NCI-H2081 treated with DMSO at 0.1 percent for 48 hours (cell line): Measurements from ENCODE around the gene EPHB1.
A peak's percentile ranks its signal among the peaks of the same experiment; 100 is the strongest.

Experiments used
- DNase-seq: peaks from one replicate; lab custom pipeline; 2025; lab: John Stamatoyannopoulos, UW

Gene EPHB1

DNA sequence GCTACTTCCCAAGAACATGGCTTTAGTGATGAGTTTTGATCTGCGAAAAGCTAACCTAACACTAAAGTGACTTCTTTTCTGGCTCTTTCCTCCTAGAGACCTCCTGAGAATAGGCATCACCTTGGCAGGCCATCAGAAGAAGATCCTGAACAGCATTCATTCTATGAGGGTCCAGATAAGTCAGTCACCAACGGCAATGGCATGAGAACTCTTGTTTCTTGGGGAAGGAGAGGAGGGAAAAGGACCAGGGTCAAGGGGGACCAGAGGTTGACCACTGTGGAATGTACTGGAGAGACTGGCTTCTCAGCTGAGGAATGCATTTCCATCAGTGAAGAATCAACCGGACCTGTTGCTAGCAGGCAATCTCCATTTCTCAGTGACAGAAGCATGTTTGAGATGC is 463.9 kb downstream of the EPHB1 start:
- DNase-seq = no peak

DNA sequence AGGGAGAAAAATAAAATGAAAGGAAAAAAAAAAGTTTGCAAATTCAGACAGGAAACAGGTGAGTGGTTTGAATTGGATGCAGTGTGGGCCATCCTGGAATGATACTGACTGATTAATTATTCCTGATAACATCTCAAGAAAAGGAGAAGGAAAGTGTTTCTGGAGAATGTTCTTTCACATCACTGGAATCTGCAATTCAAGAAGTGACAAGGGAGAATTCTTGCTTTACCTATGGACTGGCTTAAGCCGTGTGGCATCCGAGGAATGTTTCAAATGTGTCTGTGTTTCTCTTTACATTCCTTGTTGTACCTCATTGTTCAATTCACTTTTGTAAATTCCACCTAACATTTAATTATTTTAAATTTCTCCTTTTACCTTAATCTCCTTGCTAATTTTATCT is 465.0 kb downstream of the EPHB1 start:
- no peak for DNase-seq

DNA sequence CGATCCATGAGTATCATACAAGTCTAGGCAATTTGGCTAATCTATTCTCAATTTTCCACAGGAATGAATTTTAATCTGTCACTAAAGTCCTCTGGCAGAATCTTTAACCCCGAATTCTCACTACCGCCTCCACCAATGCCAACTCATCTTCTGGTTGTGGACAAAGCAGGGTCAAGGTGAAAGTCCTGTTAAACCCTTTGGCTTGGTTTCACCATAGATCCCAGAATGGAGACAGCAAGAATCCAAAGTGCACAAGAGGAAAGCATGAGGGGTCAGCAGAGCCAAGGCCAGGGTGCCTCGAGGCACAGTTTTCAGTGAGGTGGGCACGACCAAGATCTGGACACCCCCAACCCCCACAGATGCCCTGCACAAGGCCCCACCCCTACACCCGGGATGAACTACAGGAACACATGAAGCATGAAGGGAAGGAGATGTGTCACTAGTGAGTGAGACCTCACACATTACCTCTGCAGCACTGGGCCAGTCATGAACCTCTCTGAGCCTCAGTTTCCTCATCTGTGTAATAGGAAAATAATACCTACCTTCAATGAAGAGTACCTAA is 466.2 kb downstream of the EPHB1 start:
- no peak for DNase-seq

DNA sequence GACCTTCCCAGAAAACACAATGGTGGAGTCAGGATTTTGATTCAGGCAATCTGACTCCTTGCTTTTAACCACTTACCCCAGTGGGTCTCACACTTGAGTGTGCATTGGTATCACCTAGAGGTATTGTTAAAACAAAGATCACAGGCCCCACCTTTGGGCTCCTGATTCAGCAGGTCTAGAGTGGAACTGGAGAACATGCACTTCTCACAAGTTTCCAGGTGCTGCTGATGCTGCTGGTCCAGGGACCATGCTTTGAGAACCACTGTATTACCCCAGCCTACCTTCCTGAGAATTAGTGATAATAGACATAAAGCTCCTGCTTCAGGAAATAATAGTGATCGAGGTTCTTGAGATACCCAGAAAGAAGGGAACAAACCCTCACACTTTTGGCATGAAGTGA is 466.9 kb downstream of the EPHB1 start:
- no peak for DNase-seq

DNA sequence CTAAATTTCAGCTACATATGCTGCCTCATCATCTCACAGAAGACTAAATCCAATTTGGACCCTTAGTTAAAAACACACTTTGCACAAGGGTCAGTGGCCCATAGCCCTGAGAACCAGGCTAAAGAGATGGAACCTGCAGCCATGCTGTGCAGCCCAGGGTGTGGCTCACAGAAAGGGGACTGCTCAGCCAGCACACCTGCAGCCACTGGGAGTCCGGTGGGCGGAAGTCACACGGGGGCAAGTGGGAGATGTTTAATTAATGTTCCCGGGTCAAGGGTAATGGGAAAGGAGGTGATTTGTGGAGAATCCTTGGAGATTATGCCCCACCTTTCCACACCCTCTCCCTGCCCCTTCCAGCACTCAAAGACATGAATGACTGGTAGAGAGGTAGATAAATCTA is 467.4 kb downstream of the EPHB1 start:
- DNase-seq = no peak

DNA sequence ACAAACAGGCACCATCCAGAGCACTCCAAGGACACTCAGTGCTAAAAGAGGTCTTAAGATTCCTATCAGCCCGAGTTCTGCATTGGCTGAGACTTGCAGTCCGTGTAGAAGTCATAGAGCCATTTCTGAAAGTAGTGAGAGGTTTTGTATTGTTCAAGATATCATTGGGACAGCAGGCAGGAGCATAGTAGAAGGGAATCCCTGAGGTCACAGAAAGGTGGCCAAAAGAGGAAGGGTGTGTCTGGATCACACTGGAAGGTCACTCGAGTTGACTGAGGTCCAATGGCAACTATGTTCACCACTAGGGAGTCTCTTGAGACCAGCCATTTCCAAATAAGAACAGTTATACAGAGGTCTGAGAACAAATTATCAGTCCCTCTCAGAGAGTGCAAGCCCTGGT is 468.3 kb downstream of the EPHB1 start:
- DNase-seq = no peak

DNA sequence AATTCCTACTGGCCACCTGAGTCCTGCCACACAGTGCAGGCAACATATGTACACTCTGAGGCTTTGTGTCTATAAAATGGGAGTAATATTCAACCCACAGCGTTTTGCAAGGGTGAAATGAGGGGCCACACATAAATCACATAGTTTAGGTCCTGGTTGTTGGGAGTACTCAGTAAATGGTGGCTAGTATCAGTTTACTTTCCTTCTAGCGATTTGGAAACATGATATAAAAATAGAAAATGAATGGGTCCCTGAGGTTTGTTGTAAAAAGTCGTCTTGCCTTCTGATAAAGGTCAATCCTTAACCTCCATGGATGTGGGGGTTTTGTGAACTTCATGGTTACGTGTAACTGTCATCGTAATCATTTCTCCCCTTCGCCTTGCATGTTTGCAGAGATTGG is 472.4 kb downstream of the EPHB1 start:
- DNase-seq = no peak

DNA sequence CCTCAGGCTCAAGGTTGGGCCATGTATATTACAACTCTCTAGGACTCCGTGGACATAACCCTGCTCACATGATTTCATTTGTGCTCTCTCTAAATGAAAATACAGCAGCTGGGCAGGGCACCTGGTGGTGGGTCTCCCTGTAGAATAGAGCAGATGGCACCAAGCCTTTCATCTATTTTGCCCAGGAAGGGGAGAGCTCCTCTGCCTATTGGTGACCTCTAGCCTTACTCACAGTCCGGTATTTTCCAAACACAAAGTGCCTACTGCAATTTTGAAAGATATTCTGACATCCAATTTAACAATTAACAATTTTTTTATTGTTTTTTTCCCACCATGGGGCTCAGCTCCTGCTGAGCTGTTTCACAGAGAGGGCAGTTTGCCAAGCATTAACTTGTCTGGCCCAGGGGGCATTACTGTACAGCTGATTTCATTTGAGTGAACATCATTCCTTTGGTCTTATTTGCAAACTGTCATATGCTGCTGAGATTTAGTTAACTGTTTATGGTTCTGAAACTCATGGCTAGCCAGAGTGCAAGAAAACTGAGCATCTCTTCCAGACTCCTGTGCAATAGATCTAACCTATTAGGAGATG is 474.0 kb downstream of the EPHB1 start:
- DNase-seq = no peak

DNA sequence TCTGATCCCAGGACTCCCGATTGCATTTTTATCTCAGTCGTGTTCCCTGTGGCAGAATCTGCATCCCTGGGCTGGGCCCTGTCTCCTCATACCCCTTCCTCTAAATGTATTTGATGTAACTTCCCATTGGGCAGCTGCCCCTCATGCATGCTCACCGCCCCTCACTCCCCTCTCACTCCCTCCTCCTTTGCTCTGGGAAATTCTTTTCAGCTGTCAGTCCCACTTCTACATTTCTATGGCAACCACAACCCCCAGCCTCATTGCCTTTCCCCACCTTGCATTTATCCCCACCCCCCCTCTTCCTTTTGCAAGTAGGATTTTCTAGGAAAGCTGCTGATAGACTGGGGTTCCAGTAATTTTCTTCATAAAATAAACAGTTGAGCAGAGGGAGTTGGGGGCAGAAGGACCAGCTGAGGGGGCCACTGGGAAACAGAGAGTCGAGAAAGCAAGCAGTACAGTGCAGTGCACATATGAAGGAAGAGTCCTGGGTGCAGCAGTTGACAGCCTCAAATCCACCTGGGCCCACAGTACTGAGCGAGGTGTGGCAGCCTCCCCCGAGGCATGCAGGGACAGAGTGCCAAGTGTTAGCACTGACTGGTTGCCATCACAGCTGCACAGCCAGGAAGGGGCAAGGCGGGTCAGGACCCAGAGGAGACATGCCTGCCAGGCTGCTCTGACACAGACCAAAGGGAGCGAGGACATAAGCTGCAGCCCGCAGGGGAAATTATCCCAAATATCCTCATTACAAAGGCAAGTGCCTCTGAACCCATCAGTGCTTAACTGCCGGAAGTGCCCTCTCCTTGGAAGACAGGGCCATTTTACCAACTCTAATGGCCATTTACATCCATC is 476.3 kb downstream of the EPHB1 start:
- peak; percentile 95 for DNase-seq

DNA sequence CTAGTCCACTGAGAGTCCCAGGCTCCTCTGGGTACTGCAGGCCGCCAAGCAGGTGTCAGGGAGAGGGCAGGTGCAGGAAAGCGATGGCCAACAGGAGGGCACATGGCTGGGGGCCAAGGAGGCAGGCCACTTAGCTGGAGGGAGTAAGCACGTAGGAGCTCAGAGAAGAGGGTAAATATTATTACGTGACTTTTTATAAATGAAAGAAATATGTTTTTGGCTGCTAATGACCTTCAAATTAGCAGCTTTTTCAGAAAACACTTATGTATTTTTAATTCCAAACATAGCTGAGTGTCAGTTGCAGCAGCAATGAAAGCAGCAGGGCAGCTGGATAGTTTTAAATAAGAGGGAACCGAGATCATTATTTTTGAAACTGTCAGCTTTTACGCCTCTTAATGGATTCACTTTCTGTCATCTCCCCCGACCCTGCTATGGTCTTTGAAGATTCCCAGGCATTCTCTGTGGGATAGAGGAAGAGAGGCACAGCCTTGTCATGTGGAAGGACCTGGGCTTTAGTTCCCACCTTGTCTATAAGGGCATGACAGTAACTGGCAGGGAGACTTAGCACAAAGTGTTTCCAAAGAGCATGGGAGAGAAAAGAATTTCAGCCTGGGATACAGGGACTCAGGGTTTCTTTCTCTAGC is 477.1 kb downstream of the EPHB1 start:
- DNase-seq = no peak

DNA sequence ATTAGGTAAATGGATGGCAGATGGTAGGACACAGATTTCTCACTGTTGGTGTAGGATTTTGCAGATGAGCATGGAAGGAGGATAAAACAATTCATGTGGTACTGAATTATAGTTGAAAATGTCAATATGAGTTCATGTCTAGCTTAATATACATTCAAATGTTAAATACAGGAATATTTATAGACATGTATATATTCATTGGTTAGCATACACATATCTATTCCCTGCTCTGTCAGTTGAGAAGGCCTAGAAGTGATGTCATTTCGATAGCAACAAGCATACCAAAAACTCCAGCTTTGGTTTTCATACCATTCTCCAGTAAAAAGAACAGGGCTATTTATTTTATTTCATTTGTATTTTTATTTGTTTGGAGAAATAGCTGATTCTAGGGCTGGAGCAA is 497.1 kb downstream of the EPHB1 start:
- no peak for DNase-seq

DNA sequence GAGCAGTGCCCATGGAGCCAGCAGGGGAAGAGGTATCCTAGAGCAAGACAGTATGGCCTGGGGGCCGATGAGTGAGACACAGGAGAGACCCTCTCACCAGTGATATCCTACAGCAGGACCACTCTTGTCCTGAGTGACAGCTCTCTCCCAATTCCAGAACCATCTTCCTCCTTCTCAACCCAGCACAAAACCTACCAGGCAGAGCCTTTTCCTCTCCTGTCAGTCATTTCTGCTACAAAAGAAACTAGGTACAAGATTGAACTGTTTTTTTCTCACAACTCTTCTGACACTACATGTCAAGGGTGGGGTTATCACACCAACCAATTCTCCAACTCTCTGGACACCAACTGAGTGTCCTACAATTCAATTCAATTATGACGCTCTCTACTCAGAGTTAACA is 506.6 kb downstream of the EPHB1 start:
- no peak for DNase-seq

DNA sequence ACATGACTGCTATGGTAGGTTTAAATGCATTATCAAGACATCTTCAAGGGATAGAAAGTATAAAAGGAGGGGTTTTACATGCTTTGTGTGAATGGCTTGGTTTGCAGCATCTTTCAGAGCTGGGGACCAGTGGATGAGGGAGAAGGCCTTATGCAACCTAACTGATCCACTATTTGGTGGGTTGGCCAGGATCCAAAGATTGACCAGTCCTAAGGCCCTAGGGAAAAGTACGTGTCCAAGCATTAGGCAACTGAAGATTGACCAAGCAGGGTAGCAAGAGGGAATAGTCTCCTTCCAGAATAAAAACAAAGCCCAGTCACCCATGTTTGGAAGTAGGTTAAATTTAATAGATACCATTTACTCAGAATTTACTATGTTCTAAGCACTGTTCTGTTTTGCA is 509.3 kb downstream of the EPHB1 start:
- no peak for DNase-seq
